Keratinocyte (primary cell): ENCODE data around the gene F2RL2.

Experiments
- CTCF ChIP-seq, 3 experiments: IDR thresholded peaks in 1 of 3; conservative IDR thresholded peaks in 1 of 3; optimal IDR thresholded peaks in 1 of 3; 2 replicates in 2 of 3; 3 replicates in 1 of 3; pipeline versions ENCODE3 to v1.5.1; 2011; ENCODE audit warnings: low read length in 3 of 3, mild to moderate bottlenecking in 3 of 3, moderate library complexity in 2 of 3, control low read depth in 1 of 3, inconsistent platforms in 1 of 3; ENCODE audit not compliant: insufficient read depth in 2 of 3; ENCODE audit errors: extremely low read depth in 1 of 3
- EZH2 ChIP-seq: IDR thresholded peaks from one replicate; pipeline ENCODE4 v1.6.1; 2012; ENCODE audit warnings: inconsistent platforms, mild to moderate bottlenecking, low read length, moderate library complexity

- TF ChIP-seq EZH2 (no peak), CTCF (optimal IDR thresholded peaks at IDR 0.05 in 1 of 3, IDR thresholded peaks at IDR 0.05 in 1 of 3, conservative IDR thresholded peaks at IDR 0.05 in 1 of 3; ENCODE audit: extremely low read depth in 1 of 3, insufficient read depth in 2 of 3, low read length in 3 of 3) (peak; percentile 51 to 78 (median 73))
These were observed 18.4 kb upstream of the F2RL2 start for GRCh38 chr5:76641514-76642120.
